GM23248 (cell line): ENCODE measurements around the gene PIM1. TPM values are rescaled to one million over a fixed set of nuclear protein-coding genes. Genes with fewer than 3 reads are reported as not detected.

ENCODE experiments used
- DNase-seq: peaks from one replicate; pipeline ENCODE4 v3.0.0-alpha.2; 2015
- H2AFZ ChIP-seq: fragments of 200-600 bp; sonication (generic); 2 replicates; pipeline ENCODE4 v1.6.1; 2016; ENCODE audit warnings: antibody characterized with exemption
- H3F3A ChIP-seq: fragments of 200-600 bp; sonication (generic); 2 replicates; pipeline ENCODE4 v1.6.1; 2016; ENCODE audit warnings: mild to moderate bottlenecking, antibody characterized with exemption, mixed run types; ENCODE audit not compliant: insufficient read depth
- H3K27ac ChIP-seq: fragments of 200-600 bp; sonication (generic); 2 replicates; pipeline ENCODE4 v1.5.1; 2016; ENCODE audit warnings: mild to moderate bottlenecking
- H3K27me3 ChIP-seq: fragments of 200-600 bp; sonication (generic); replicated peaks from 2 replicates; pipeline ENCODE4 v1.6.1; 2016; ENCODE audit warnings: mild to moderate bottlenecking; ENCODE audit not compliant: insufficient read depth
- H3K36me3 ChIP-seq: fragments of 200-600 bp; sonication (generic); 2 replicates; pipeline ENCODE4 v1.6.1; 2016; ENCODE audit warnings: low read depth, mild to moderate bottlenecking
- H3K4me1 ChIP-seq: fragments of 200-600 bp; sonication (generic); 2 replicates; pipeline ENCODE4 v1.6.1; 2016; ENCODE audit warnings: mild to moderate bottlenecking; ENCODE audit not compliant: insufficient read depth
- H3K4me2 ChIP-seq: fragments of 200-600 bp; sonication (generic); one replicate; pipeline ENCODE4 v1.6.1; 2016; ENCODE audit warnings: mild to moderate bottlenecking; ENCODE audit not compliant: unreplicated experiment
- H3K4me3 ChIP-seq: fragments of 200-600 bp; sonication (generic); 2 replicates; pipeline ENCODE4 v1.5.1; 2016; ENCODE audit warnings: mild to moderate bottlenecking
- H3K79me2 ChIP-seq: fragments of 200-600 bp; sonication (generic); 2 replicates; pipeline ENCODE4 v1.6.1; 2016; ENCODE audit warnings: mild to moderate bottlenecking; ENCODE audit not compliant: insufficient read depth
- H3K9ac ChIP-seq: fragments of 200-600 bp; sonication (generic); 2 replicates; pipeline ENCODE4 v1.6.1; 2016; ENCODE audit warnings: mild to moderate bottlenecking
- H3K9me2 ChIP-seq: fragments of 200-600 bp; sonication (generic); 2 replicates; pipeline ENCODE4 v1.6.1; 2016; ENCODE audit warnings: mixed run types, mild to moderate bottlenecking, moderate library complexity; ENCODE audit not compliant: insufficient read depth
- H3K9me3 ChIP-seq: fragments of 200-600 bp; sonication (generic); one replicate; pipeline ENCODE4 v1.6.1; 2017; ENCODE audit warnings: low read depth
- H4K20me1 ChIP-seq: fragments of 200-600 bp; sonication (generic); 2 replicates; pipeline ENCODE4 v1.6.0; 2016; ENCODE audit not compliant: insufficient read depth
- EZH2 ChIP-seq: fragments of 200-600 bp; sonication (generic); IDR thresholded peaks from 2 replicates; pipeline ENCODE4 v1.6.1; 2018; ENCODE audit warnings: antibody characterized with exemption, mild to moderate bottlenecking; ENCODE audit not compliant: insufficient read depth, poor library complexity, severe bottlenecking
- EZH2phosphoT487 ChIP-seq: fragments of 200-600 bp; sonication (generic); IDR thresholded peaks from 2 replicates; pipeline ENCODE4 v1.6.1; 2018; ENCODE audit warnings: antibody characterized with exemption, moderate library complexity, mild to moderate bottlenecking, low read depth; ENCODE audit not compliant: insufficient read depth
- WGBS, 2 experiments: methylation state at CpG; one replicate each; pipeline ENCODE4 v1.1.6; 2015 to 2017; ENCODE audit warnings: low lambda C conversion rate in 2 of 2, low coverage in 1 of 2; ENCODE audit errors: missing lambda C conversion rate in 2 of 2; 5-methylcytosine and 5-hydroxymethylcytosine counted together
- in situ Hi-C: fragments of 300-500 bp; cut with MboI; formaldehyde crosslinking; loops from 2 replicates; pipeline ENCODE4 v1.15.0; 2020
- polyA plus RNA-seq: library from polyadenylated mRNA; unstranded; fragments of >200 nt; fragmentation: Nextera tagmentation; extraction: Ambion mirVana; gene quantifications from 2 replicates; pipeline ENCODE4 v1.2.1, GENCODE V29; 2016
- total RNA-seq: library from RNA; depleted of rRNA; stranded (reverse); fragments of >200 nt; shearing (Covaris generic); gene quantifications from 2 replicates; pipeline ENCODE4 v1.2.3, GENCODE V29; 2014

The PIM1 gene
- total and polyA plus RNA-seq, 2 experiments from 2014 or later: 12.0 to 15.5 TPM

DNA sequence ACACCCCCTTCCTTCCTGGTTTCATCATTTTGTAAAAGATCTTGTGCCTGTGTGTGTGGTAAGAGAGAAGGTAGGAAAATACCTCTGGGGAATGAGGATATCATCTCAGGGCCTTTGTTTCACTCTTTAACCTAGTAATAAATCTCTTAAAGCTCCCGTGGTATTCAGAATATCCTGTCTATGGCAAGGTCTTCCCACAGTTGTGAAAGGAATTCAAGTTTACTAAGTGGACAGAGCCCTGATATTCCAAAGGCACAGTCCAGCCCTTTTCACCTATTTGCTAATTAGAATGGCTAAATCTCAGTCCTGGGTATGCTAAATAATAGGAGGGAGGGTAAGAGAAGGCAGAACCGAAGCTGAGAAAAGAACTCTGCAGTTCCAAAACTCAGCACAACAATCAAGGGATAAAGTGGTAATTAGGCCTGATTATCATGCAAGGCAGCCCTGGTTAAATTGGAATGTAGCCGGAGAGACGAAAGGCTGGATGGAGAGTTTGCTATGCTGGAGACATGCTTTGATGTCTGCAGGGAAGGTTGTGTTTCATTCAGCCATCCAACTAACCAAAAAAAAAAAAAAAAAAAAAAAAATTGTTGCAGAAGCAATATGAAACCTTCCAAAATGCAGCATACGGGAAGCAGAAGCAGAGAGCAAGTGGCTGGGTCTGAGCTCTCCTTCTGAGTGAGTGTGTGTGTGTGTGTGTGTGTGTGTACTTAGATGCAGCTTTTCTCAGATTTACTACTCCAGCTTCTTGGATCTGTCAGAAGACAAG, 28.5 kb upstream of the PIM1 start:
- Histone ChIP-seq H3K4me1 (peaks cover 56% of the 10 kb centered on the region), H3K79me2 (no peaks in the 10 kb centered on the region), H3F3A (peaks cover 27% of the 10 kb centered on the region), H3K9me2 (no peaks in the 10 kb centered on the region), H2AFZ (peak overlapping the region; percentile 42), H3K27ac (peak overlapping the region; percentile 44), H3K4me2 (peak overlapping the region; percentile 1), H3K9me3 (no peaks in the 10 kb centered on the region), H3K9ac (no peak overlapping the region), H3K4me3 (no peak overlapping the region), H3K27me3 (no peaks in the 10 kb centered on the region), H3K36me3 (no peaks in the 10 kb centered on the region), H4K20me1 (no peaks in the 10 kb centered on the region)
- WGBS, 2 experiments: 38 to 47% methylated on average over 5 of the region's 5 CpGs
- peak; percentile 27 for DNase-seq
- in situ Hi-C loops: no loop called here
- TF ChIP-seq EZH2phosphoT487: no peak
- no peak for TF ChIP-seq EZH2

DNA sequence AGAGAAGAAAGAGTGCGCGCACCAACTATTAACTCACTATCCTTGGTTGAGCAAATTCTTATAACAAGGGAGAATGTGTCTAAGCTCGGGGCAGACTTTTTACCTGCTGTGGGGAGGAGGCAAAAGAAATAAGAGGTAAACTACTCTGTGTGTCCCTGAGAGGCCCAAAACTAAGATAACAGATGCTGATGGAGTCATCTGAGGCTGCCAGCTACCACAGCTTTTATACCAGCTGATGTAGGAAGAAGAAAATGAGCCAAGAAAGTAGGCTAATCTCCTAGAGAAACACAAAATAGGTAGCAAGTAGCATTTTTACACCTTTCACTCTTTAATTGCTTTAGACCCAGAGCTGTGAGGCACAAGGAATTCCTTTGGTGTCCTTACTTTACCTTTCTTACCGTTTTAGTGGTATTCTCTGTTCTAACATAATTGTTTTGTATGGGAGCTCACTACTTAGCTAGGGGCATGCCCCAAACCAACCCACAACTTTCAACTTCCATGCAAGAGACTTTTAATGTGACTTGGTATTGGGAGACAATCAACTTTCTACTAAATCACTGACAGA, 27.8 kb upstream of the PIM1 start:
- Histone ChIP-seq H3F3A (peaks cover 26% of the 10 kb centered on the region), H3K4me2 (peak overlapping the region; percentile 1), H3K27me3 (no peaks in the 10 kb centered on the region), H3K36me3 (no peaks in the 10 kb centered on the region), H3K4me3 (no peak overlapping the region), H3K79me2 (no peaks in the 10 kb centered on the region), H3K9me3 (no peaks in the 10 kb centered on the region), H3K9ac (no peak overlapping the region), H3K4me1 (peaks cover 50% of the 10 kb centered on the region), H2AFZ (no peak overlapping the region), H3K9me2 (no peaks in the 10 kb centered on the region), H3K27ac (no peak overlapping the region), H4K20me1 (no peaks in the 10 kb centered on the region)
- 80 to 81% methylated on average over 4 of the region's 4 CpGs for WGBS, 2 experiments
- in situ Hi-C loops: no loop called here
- DNase-seq: peak; percentile 33
- TF ChIP-seq EZH2phosphoT487 (no peak), EZH2 (no peak)

GRCh38 chr6:37143585-37143984, 26.4 kb upstream of the PIM1 start:
- Histone ChIP-seq H3K9ac (peak overlapping the region; percentile 25; the same call in 1 of the 2 replicates), H3K79me2 (no peaks in the 10 kb centered on the region), H3F3A (peaks cover 20% of the 10 kb centered on the region), H3K4me3 (no peak overlapping the region), H3K27ac (peak overlapping the region; percentile 82), H3K27me3 (no peaks in the 10 kb centered on the region), H2AFZ (no peak overlapping the region), H3K9me2 (no peaks in the 10 kb centered on the region), H3K4me1 (peaks cover 37% of the 10 kb centered on the region), H3K9me3 (no peaks in the 10 kb centered on the region), H3K36me3 (no peaks in the 10 kb centered on the region), H3K4me2 (peak overlapping the region; percentile 68), H4K20me1 (no peaks in the 10 kb centered on the region)
- 95 to 96% methylated on average over 2 of the region's 2 CpGs for WGBS, 2 experiments
- in situ Hi-C loops: no loop called here
- TF ChIP-seq EZH2 (no peak), EZH2phosphoT487 (no peak)
- no peak for DNase-seq

DNA sequence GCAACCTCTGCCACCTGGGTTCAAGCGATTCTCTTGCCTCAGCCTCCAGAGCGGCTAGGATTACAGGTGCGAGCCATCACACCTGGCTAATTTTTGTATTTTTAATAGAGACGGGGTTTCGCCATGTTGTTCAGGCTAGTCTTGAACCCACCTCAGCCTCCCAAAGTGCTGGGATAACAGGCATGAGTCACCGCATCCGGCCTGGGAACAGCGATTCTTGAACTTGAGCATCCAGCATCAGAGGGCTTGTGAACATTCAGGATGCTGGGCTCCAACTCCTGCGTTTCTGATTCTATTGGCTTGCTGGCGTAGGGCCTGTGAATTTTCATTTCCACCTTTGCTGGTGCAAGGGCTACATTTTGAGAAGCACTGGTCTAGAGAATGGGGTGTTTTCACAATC, 24.5 kb upstream of the PIM1 start:
- H3K4me1 ChIP-seq: peaks cover 34% of the 10 kb centered on the region
- H3K9me3 ChIP-seq: no peaks in the 10 kb centered on the region
- H3K27me3 ChIP-seq: no peaks in the 10 kb centered on the region
- no peaks in the 10 kb centered on the region for H3K79me2 ChIP-seq
- TF ChIP-seq EZH2: no peak
- TF ChIP-seq EZH2phosphoT487: no peak
- H3K4me2 ChIP-seq: no peak overlapping the region
- no peak overlapping the region for H2AFZ ChIP-seq
- H3K36me3 ChIP-seq: no peaks in the 10 kb centered on the region
- no peak for DNase-seq
- in situ Hi-C loops: no loop called here
- no peaks in the 10 kb centered on the region for H3K9me2 ChIP-seq
- H3K4me3 ChIP-seq: no peak overlapping the region
- H4K20me1 ChIP-seq: no peaks in the 10 kb centered on the region
- peaks cover 20% of the 10 kb centered on the region for H3F3A ChIP-seq
- H3K27ac ChIP-seq: no peak overlapping the region
- no peak overlapping the region for H3K9ac ChIP-seq
- WGBS, 2 experiments: 98% methylated on average over 10 of the region's 10 CpGs
